GM13977 (cell line): ENCODE measurements around the gene ZNF280D.

Experiments used
- DNase-seq: peaks from one replicate; pipeline ENCODE4 v3.0.0; 2012; ENCODE audit warnings: low spot score
- in situ Hi-C: fragments of 300-500 bp; cut with MboI; formaldehyde crosslinking; loops from one replicate; pipeline ENCODE4 v1.12.0; 2022; ENCODE audit warnings: low sequenced_read_pairs, low pct_unique_long_range_greater_than_20kb, mixed read lengths, inconsistent platforms; ENCODE audit not compliant: unreplicated experiment
- TF ChIP-seq, protein P1 (sequence below): IDR thresholded peaks from 2 replicates; pipeline ENCODE4 v1.5.1; 2012; ENCODE audit warnings: mild to moderate bottlenecking, control low read depth; ENCODE audit not compliant: insufficient read depth; ENCODE audit errors: extremely low read depth, missing control alignments

The ZNF280D gene

DNA sequence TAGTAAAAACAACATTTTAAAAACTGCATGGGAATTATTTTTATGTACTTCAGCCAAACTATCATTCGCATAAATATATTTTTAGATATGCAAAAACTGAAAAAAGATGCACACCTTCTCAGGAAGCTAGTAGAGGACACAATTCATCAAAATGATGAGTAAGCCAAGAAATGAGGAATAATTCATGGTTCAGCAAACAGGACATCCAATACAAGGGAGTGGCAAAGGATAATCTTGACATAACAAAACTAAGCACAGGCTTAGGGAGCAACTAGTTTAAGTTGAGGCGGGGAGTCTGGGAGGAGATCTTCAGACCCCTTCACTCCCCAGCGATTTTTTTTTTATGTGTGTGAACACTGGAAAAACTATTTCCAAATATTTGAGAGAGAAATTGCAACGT lies 93.7 kb downstream of the ZNF280D start:
- TF ChIP-seq, protein P1, sequence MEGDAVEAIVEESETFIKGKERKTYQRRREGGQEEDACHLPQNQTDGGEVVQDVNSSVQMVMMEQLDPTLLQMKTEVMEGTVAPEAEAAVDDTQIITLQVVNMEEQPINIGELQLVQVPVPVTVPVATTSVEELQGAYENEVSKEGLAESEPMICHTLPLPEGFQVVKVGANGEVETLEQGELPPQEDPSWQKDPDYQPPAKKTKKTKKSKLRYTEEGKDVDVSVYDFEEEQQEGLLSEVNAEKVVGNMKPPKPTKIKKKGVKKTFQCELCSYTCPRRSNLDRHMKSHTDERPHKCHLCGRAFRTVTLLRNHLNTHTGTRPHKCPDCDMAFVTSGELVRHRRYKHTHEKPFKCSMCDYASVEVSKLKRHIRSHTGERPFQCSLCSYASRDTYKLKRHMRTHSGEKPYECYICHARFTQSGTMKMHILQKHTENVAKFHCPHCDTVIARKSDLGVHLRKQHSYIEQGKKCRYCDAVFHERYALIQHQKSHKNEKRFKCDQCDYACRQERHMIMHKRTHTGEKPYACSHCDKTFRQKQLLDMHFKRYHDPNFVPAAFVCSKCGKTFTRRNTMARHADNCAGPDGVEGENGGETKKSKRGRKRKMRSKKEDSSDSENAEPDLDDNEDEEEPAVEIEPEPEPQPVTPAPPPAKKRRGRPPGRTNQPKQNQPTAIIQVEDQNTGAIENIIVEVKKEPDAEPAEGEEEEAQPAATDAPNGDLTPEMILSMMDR = no peak
- DNase-seq = no peak
- in situ Hi-C loops = no loop called here

DNA sequence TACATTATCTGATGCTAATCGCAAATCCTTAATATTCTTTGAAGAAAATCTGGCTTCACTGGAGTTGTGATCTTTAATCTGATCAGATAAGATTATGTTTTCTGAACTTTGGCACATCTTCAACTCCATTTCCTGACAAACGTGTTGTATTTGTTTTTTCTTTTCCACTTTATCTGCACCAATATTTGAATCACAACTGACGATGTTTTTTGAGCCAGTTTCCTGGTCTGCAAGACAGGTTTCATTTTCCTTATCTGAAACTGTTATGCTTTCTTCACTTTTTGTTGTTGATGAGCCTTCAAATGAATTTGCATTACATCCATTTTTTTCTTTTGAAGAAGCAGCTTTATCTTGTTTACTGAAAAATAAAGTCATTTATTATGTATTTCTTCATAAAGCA lies 101.5 kb downstream of the ZNF280D start:
- no peak for DNase-seq
- TF ChIP-seq, protein P1 = no peak
- in situ Hi-C loops = no loop called here

DNA sequence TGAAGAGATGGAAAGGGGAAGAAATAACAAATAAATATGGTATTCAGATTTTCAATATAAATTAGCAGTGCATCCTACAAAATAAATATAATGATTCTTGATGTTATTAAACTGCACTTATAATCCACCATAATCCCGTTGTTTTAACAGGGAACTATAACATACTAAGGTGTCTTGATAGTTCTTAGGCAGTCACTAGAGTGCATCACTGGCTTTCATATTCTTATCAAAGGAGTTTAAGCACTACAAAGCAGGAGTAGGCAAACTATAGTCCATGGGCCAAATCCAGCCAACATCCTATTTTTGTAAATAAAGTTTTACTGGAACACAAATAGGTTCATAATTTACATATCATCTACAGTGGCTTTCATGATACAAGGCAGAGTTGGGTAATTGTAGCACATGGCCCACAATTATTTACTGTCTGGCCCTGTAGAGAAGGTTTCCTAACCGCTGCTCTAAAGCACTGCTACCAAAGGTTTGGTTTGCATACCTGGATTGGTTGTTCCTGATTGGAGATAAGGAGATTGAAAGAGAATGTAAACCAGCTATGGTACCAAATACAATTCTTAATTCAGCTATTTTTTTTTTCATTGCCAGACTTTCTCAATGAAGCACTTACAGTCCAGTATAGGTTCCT lies 104.3 kb downstream of the ZNF280D start:
- in situ Hi-C loops = no loop called here
- TF ChIP-seq, protein P1 = no peak
- DNase-seq = no peak

DNA sequence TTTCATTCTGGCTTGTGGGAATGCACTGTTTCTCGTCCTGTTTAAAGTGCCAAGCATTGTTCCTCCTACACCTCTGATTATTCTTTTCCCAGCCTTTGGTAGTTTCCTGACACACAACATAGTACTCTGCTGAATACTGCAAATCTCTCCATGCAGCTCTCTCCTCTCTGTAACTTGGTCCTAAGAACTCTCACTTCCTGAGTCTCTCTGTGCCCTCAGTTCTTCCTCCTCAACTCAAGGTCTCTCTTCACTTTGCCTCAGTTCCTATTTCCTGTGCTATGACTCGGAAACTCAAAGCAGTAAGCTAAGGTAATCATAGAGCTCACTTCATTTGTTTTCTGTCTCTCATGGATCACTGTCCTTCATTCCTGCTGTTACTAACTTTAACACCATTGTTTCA lies 113.4 kb downstream of the ZNF280D start:
- DNase-seq = no peak
- in situ Hi-C loops = no loop called here
- TF ChIP-seq, protein P1 = no peak

DNA sequence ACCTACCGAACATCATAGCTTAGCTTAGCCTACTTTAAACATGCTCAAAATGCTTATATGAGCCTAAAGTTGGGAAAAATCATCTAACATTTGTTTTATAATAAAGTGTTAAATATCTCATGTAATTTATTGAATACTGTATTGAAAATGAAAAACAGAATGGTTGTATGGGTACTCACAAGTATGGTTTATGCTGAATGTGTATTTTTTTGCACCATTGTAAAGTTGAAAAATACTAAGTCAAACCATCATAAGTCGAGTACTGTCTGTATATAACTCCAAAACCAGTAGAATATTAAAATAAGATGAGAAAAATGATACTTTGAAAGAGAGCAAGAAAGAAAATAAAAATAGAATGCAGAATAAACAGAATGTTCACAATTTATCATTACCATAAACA lies 115.7 kb downstream of the ZNF280D start:
- TF ChIP-seq, protein P1 = no peak
- no peak for DNase-seq
- in situ Hi-C loops = no loop called here

DNA sequence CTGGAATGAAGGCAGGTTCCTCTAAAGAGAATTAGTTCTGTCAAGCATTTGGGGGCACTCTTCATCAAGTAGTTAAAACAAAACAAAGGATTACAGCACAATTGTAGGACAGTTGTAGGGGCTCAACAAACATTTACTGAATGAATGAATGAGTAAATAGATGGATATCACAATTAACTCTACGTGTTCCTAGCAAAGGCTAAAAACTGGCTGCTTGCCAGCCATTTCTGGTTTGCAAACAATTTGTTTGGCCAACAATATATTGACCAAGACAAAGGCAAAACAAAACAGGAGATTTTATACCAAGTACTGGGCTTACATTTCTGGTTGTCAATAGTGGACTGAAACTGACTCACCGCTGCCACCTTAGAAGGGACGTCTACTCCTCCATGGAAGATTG lies 116.8 kb downstream of the ZNF280D start:
- DNase-seq = no peak
- in situ Hi-C loops = no loop called here

More for the DNA sequence above, 116.8 kb downstream of the ZNF280D start:
- TF ChIP-seq, protein P1 = no peak
